OCI-LY7 (cell line): ENCODE results near the gene TREML1. TPM values are rescaled to one million over a fixed set of nuclear protein-coding genes. Genes with fewer than 3 reads are reported as not detected.

ENCODE experiments used
- BruUV-seq: library from RNA; stranded (reverse); fragments of 400-500 nt; replicated peaks from 2 replicates; lab custom pipeline; 2021; lab: Mats Ljungman, UMichigan
- CTCF ChIA-PET: fragments of 300-600 bp; sonication (Branson Sonifier 250); formaldehyde crosslinking; loops from one replicate; lab custom pipeline; 2022; ENCODE audit warnings: antibody characterized with exemption; ENCODE audit not compliant: unreplicated experiment; lab: Charles Lee
- POLR2A ChIA-PET: fragments of 300-600 bp; sonication (Branson Sonifier 250); formaldehyde crosslinking; loops from one replicate; lab custom pipeline; 2022; ENCODE audit warnings: antibody characterized with exemption; lab: Charles Lee
- DNase-seq: peaks from one replicate; pipeline ENCODE4 v3.0.0-alpha.2; 2015; ENCODE audit warnings: low spot score
- H2AFZ ChIP-seq: fragments of 200-600 bp; sonication (generic), shearing (Covaris generic); 2 replicates; pipeline ENCODE4 v1.6.1; 2014; ENCODE audit warnings: mild to moderate bottlenecking, antibody characterized with exemption, low read length, moderate library complexity
- H3K27ac ChIP-seq: fragments of 200-600 bp; sonication (generic); 2 replicates; pipeline ENCODE4 v1.5.1; 2014; ENCODE audit warnings: mixed run types, low read depth, mild to moderate bottlenecking, moderate library complexity, low read length, inconsistent platforms; ENCODE audit not compliant: poor library complexity, severe bottlenecking
- H3K36me3 ChIP-seq: fragments of 200-600 bp; sonication (generic); 2 replicates; pipeline ENCODE4 v1.6.1; 2014; ENCODE audit warnings: mild to moderate bottlenecking, antibody characterized with exemption, low read length, moderate library complexity, mixed read lengths; ENCODE audit not compliant: insufficient read depth
- H3K4me1 ChIP-seq: fragments of 200-600 bp; sonication (generic); 2 replicates; pipeline ENCODE4 v1.5.1; 2014; ENCODE audit warnings: mild to moderate bottlenecking, low read length; ENCODE audit not compliant: insufficient read depth, poor library complexity, severe bottlenecking
- H3K4me2 ChIP-seq: fragments of 200-600 bp; sonication (generic); 2 replicates; pipeline ENCODE4 v1.6.1; 2014; ENCODE audit warnings: mild to moderate bottlenecking, low read length
- H3K4me3 ChIP-seq: fragments of 200-600 bp; sonication (generic); 2 replicates; pipeline ENCODE4 v1.5.1; 2014; ENCODE audit warnings: mild to moderate bottlenecking, low read depth, low read length; ENCODE audit not compliant: poor library complexity, severe bottlenecking
- H3K79me2 ChIP-seq: fragments of 200-600 bp; sonication (generic); 2 replicates; pipeline ENCODE4 v1.6.1; 2016; ENCODE audit warnings: low read depth, mild to moderate bottlenecking, low read length, moderate library complexity, mixed read lengths; ENCODE audit not compliant: insufficient read depth
- H3K9me2 ChIP-seq: fragments of 200-600 bp; sonication (generic); 2 replicates; pipeline ENCODE4 v1.6.1; 2016; ENCODE audit warnings: mild to moderate bottlenecking, low read length, mixed read lengths; ENCODE audit not compliant: insufficient read depth
- H3K9me3 ChIP-seq: fragments of 200-600 bp; sonication (generic); 2 replicates; pipeline ENCODE4 v1.6.1; 2014; ENCODE audit warnings: mild to moderate bottlenecking, mixed run types, low read length, mixed read lengths
- H4K20me1 ChIP-seq: fragments of 200-600 bp; sonication (generic); 2 replicates; pipeline ENCODE4 v1.6.1; 2014; ENCODE audit warnings: mild to moderate bottlenecking, antibody characterized with exemption, low read length, moderate library complexity, mixed read lengths; ENCODE audit not compliant: insufficient read depth
- EZH2phosphoT487 ChIP-seq: fragments of 200-600 bp; sonication (generic); IDR thresholded peaks from 2 replicates; pipeline ENCODE4 v1.6.1; 2018; ENCODE audit warnings: low read depth, borderline replicate concordance, mild to moderate bottlenecking, mixed run types, antibody characterized with exemption, low read length, moderate library complexity, mixed read lengths
- intact Hi-C: fragments of 100-400 bp; cut with micrococcal nuclease; formaldehyde crosslinking; loops from one replicate; pipeline ENCODE4 v1.10.0; 2022; ENCODE audit not compliant: unreplicated experiment
- total RNA-seq, 2 experiments: library from RNA; depleted of rRNA in 1 of 2; stranded (reverse); fragments of >200 nt in 1 of 2; shearing (Covaris generic) in 1 of 2; gene quantifications; 2 replicates each; pipeline ENCODE4 v1.2.3, GENCODE V29; 2014 to 2022
- TF ChIP-seq, protein P1 (sequence below): fragments of 200-600 bp; sonication (generic); conservative IDR thresholded peaks from 2 replicates; pipeline ENCODE4 v1.5.1; 2014; ENCODE audit warnings: mild to moderate bottlenecking, antibody characterized with exemption, low read length, moderate library complexity, mixed read lengths

The TREML1 gene
- total RNA-seq, 2 experiments from 2014 or later = not detected

DNA sequence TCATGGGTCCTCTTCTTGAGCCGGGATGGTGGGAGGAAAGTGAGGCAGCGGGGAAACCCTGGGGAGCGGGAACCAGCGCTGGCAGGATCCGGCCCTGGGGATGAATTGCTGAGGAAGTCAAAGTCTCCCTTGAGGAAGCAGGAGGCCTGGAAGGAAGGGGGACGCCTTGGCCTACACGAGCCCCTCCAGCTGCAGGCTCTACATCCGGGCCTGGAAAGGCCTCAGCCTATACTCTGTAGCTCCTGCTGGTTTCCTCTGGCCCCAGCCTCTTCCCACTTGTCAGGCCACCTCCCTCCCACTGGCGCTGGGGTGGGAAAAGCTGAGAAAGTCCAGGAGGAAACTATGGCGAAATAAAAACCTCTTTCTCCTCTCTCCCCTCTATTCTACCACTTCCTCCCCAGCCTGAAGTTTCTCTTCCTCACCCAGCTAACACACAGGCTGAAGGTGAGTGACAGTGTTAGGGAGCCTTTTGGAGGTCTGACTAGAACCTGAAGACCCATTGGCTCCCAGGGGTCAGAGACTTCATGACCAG, 31.9 kb upstream of the TREML1 start:
- Histone ChIP-seq H3K4me1 (peaks cover 30% of the 10 kb centered on the region), H2AFZ (peak overlapping the region; percentile 55; the same call in 1 of the 2 replicates), H3K27ac (no peak overlapping the region), H3K4me2 (0 out of 2 replicates have a peak overlapping the region, but pooled peaks have one; percentile 18), H3K36me3 (peaks cover 19% of the 10 kb centered on the region), H3K79me2 (no peaks in the 10 kb centered on the region), H3K4me3 (no peak overlapping the region), H3K9me3 (peaks cover 16% of the 10 kb centered on the region; the same call in 1 of the 2 replicates), H4K20me1 (no peaks in the 10 kb centered on the region), H3K9me2 (no peaks in the 10 kb centered on the region)
- peak; percentile 14 for DNase-seq
- BruUV-seq = no TSS peak
- CTCF ChIA-PET = interaction anchor here (1.0 kb wide), 2 partner anchors 10 to 14 kb away, joined by 3 read pairs; partner anchors contain the start of gene TREML2
- intact Hi-C loops = no loop called here
- no peak for TF ChIP-seq EZH2phosphoT487
- TF ChIP-seq, protein P1, sequence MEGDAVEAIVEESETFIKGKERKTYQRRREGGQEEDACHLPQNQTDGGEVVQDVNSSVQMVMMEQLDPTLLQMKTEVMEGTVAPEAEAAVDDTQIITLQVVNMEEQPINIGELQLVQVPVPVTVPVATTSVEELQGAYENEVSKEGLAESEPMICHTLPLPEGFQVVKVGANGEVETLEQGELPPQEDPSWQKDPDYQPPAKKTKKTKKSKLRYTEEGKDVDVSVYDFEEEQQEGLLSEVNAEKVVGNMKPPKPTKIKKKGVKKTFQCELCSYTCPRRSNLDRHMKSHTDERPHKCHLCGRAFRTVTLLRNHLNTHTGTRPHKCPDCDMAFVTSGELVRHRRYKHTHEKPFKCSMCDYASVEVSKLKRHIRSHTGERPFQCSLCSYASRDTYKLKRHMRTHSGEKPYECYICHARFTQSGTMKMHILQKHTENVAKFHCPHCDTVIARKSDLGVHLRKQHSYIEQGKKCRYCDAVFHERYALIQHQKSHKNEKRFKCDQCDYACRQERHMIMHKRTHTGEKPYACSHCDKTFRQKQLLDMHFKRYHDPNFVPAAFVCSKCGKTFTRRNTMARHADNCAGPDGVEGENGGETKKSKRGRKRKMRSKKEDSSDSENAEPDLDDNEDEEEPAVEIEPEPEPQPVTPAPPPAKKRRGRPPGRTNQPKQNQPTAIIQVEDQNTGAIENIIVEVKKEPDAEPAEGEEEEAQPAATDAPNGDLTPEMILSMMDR = no peak
- POLR2A ChIA-PET = interaction anchor here (0.6 to 3.4 kb wide), 5 partner anchors 10 to 1560 kb away, joined by 3 to 16 read pairs (median 7); partner anchors contain the start of genes TBCC and TREML2

DNA sequence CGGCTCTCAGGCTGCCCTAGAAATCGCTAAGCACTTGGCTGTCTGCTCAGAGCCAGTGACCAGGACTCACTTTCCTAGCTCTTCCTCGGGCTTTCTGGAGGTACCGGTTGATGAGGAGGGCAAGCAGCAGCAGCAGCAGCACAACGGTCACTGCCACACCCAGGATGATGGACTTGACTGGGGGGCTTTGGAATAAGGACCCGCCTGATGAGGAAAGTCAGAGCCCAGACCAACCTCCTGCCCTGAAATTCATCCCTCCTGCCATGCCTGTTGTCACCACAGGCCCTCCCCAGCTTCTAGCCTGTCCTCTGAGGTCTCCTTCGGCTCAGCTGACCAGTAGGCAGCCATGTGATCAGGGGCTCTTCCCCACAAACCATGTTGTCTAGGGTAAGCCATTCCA, 30.6 kb upstream of the TREML1 start:
- intact Hi-C loops = no loop called here
- no peak overlapping the region for H2AFZ ChIP-seq
- H3K4me1 ChIP-seq = peaks cover 30% of the 10 kb centered on the region
- no peaks in the 10 kb centered on the region for H3K79me2 ChIP-seq
- no peak overlapping the region for H3K4me3 ChIP-seq
- TF ChIP-seq, protein P1 = no peak
- TF ChIP-seq EZH2phosphoT487 = no peak
- POLR2A ChIA-PET = interaction anchor here (2.0 to 3.4 kb wide), 4 partner anchors 11 to 17 kb away, joined by 5 to 16 read pairs (median 8); partner anchors contain the start of gene TREML2
- H3K36me3 ChIP-seq = peaks cover 6% of the 10 kb centered on the region; the same call in 1 of the 2 replicates
- H3K9me2 ChIP-seq = no peaks in the 10 kb centered on the region
- CTCF ChIA-PET = interaction anchor here (1.0 kb wide), 1 partner anchor 12 kb away, joined by 3 read pairs; no protein-coding TSS in a partner anchor
- no TSS peak for BruUV-seq
- no peak overlapping the region for H3K4me2 ChIP-seq
- H4K20me1 ChIP-seq = no peaks in the 10 kb centered on the region
- no peak overlapping the region for H3K27ac ChIP-seq
- peaks cover 7% of the 10 kb centered on the region; the same call in 1 of the 2 replicates for H3K9me3 ChIP-seq
- no peak for DNase-seq
